ENCODE measurements around the gene TEX36.

- TF ChIP-seq POLR2AphosphoS5 (IDR thresholded peaks at IDR 0.05; ENCODE audit: control insufficient read depth, insufficient read depth, low read depth, low read length), result no peak
- TF ChIP-seq USF2 (CRISPR knock-in tag; IDR thresholded peaks at IDR 0.05), result no peak
- no peak for TF ChIP-seq SREBF1 (IDR thresholded peaks at IDR 0.05; ENCODE audit: borderline replicate concordance, low read depth, low read length)
- TF ChIP-seq SMC3 (conservative IDR thresholded peaks at IDR 0.05; ENCODE audit: insufficient read depth, low read depth, low read length), result no peak
- no peak for TF ChIP-seq HOXB6 (CRISPR knock-in tag; IDR thresholded peaks at IDR 0.05; ENCODE audit: borderline replicate concordance)
- no peak for TF ChIP-seq CTCF (IDR thresholded peaks at IDR 0.05 in 2 of 3, conservative IDR thresholded peaks at IDR 0.05 in 1 of 3; ENCODE audit: insufficient read depth in 2 of 3, low read depth in 1 of 3, low read length in 3 of 3)
Measured at GRCh38 chr10:125656523-125656922, 26.4 kb downstream of the TEX36 start.
